ENCODE measurements around the gene LRRC27.
A peak's percentile ranks its signal among the peaks of the same experiment; 100 is the strongest.

The LRRC27 gene

DNA sequence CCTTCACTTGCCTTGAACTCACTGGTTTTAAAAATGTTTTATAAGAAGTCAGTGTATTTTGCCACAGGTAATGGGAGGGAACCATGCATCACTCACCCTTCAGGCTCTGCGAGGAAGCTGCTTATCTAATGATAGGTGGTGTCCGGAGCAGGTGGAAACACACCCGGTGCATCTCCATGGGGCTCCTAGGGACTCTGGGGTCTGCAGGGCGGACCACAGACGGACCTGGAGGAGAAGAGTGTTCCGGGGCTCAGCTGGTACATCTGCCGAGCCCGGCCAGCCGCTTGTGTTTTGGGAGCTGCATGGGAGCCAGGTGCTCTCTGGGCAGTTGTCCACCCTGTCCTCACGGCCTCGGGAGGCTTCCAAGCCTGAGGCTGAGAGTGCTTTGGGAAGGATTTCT is 7.3 kb downstream of the LRRC27 start:
- DNase-seq, result no peak

DNA sequence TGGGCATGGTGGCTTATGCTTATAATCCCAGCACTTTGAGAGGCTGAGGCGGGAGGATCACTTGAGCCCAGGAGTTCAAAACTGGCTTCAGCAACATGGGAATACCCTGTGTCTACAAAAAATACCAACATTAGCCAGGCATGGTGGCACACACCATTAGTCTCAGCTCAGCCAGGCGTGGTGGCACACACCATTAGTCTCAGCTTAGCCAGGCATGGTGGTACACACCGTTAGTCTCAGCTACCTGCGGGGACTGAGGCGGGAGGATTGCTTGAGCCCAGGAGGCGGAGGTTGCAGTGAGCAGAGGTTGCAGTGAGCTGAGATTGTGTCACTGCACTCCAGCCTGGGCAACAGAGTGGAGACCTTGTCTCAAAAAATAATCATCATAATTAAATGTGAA is 9.0 kb downstream of the LRRC27 start:
- no peak for DNase-seq

DNA sequence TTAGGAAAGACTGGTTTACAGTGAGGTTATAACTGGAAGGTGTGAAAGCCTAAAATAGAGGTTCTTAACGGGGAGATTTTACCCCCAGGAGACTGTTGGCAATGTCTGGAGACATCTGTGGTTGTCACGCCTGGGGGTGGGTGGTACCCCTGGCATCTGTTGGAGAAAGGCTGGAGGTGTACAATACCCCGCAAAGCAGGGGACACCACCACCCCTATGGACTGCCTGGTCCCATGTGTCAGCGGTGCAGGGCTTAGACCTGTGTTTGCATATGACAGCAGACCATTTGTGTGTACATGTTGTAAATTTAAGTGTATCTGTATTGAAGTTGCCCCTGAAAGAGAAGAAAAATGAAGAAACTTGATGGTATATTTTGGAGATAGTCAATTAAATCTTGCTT is 9.8 kb downstream of the LRRC27 start:
- DNase-seq, result no peak

DNA sequence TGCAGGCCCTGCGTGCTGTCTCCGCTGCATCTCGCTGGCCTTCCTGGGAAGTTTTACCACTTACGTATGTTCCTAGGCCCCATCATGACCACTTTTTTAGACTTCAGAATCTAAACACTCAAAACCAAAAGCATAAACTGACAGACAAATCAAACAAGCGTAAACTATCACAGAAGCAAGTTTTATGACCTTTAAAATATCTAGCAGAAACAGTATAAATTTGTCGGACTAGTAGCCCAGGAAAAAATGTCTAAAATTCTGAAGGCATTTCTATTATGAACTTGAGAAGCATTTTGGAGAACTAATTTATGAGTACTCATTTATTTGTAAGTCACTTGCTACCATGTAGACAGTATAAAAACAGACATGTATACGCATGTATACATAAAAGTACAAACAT is 10.6 kb downstream of the LRRC27 start:
- no peak for DNase-seq

DNA sequence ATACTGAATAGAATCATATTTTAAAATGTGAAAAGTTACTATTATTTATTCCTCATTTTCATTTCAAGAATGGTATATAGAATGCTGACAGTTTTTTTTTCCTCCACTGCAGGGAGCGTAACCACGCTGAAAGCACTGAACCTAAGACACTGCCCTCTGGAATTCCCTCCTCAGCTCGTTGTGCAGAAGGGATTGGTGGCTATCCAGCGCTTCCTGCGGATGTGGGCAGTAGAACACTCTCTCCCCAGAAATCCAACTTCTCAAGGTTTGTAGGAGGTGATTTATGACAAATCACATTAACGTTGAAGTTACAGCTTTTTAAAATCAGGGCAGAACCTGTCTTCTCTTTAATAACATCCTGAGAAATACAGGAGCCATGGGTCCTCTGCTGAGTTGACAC is 12.4 kb downstream of the LRRC27 start:
- no peak for DNase-seq

DNA sequence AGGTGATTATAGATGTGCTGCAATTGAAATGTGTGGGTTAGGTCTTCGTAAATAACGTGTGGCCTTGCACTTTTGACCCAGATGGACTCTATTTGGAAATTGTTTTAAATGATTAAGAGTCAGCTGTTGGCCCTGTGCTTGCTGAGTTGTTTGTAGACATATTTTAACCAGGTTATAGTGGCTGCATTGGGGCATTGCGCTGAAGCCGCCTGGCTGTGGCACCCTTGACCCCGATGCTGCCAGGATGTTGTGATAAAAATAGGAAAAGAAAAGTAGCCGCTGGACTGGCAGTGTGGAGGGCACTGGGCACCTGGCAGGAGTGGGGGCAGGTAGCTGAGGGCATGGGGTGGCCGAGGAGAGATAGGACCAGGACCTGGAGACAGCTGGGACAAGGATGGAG is 13.4 kb downstream of the LRRC27 start:
- DNase-seq, result no peak

DNA sequence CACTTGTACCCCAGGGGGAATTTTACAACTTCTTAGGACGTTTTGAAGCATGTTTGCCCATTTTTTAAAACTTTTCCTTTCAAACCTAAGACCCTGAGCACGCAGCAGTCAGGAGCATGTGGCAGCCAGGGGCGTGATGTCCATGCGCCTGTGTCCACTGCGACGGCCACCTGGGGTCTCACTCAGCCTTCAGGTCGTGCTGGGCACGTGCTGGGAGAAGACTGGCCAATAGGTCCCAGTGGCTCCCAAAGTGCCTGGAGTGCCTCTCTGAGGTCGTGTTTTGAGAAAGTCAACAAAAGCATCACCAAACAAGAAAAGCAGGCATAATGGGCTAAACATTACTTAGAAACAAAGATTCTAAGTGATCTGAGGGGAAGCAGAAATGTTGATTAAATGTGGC is 14.8 kb downstream of the LRRC27 start:
- DNase-seq, result no peak

DNA sequence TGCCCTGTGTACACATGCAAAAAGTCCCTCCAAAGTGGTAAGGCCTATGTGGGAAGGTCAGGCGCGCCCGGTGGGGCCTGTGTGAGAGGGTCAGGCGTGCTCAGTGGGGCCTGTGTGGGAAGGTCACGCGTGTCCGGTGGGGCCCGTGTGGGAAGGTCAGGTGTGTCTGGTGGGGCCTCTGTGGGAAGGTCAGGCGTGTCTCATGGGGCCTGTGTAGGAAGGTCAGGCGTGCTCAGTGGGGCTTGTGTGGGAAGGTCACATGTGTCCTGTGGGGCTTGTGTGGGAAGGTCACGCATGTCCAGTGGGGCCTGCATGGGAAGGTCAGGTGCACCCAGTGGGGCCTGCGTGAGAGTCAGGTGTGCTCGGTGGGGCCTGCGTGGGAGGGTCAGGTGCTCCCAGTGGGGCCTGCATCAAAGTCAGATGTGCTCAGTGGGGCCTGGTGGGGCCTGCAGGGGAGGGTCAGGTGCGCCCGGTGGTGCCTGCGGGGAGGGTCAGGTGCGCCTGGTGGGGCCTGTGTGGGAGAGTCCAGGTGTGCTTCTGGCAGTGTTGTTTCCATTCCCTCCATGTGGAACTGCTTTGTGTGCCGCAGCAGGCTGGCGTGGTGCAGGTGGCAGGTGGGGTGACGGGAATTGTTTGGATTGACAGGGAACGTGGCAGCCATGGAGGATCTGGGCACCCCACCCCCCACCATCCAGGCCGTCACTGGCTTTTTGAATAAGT is 15.4 kb downstream of the LRRC27 start:
- no peak for DNase-seq

DNA sequence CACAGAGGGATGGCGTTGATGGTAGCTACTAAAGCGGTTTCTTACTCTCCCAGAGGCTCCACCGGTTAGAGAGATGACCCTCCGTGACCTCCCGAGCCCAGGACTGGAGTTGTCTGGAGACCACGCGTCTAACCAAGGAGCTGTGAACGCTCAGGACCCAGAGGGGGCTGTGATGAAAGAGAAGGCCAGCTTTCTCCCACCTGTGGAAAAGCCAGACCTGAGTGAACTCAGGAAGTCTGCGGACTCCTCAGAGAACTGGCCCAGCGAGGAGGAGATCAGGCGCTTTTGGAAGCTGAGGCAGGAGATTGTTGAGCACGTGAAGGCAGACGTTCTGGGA is 15.9 kb downstream of the LRRC27 start:
- DNase-seq, result no peak

DNA sequence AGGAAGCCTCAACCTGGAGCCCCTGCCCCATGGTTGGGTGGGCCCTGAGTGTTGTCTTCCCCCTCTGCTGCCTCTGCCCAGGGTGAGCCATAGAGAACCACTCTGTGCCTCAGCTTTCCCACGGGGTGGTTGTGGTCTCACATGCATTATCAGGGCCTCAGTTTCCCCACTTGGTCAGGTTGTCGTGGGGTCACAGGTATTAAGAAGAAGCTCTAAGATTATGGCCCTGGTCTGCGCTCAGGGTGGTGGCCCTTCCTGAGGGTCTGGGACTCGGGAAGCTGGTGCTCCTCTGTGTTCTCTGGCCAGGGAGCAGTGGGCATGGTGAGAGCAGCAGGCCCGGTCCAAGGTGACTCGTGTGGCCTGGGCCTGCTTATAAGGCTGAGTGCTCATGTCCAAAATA is 17.8 kb downstream of the LRRC27 start:
- no peak for DNase-seq

DNA sequence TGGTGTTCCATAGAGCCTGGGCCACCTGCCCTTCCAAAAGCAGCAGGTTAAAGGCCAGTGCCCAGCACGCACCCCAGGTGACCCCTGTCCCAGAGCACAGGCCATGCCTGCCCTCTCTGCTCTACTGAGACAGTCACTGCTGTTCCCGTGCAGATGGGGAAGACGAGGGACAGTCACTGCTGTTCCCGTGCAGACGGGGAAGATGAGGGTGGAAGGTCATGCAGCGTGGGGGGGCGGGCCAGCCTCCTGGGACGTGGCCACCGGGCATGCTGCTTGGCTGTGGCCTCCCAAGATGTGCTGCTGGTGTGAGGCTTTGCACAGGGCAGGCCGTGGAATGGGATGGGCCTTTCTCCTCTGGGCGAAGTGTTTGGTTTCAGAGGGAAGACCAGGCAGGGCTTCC is 18.4 kb downstream of the LRRC27 start:
- no peak for DNase-seq

DNA sequence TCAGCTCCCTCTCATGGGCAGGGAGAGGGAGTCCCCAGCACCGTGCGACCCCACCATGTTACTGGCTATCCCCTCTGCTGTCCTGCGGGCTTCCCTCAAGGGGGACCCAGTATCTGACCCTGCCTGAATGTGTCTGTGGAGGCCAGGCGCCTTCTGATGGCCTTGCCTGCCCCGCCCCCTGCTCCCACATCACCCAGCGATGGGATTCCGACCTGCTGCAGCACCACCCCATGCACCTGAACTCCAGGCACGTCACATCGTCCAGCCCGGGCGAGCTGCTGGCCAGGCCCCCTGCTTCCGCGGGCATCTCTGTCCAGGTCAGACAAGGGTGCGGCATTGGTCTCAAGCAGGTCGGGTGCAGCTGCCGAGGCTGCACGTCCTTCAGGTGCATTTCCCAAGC is 19.0 kb downstream of the LRRC27 start:
- DNase-seq, result no peak

DNA sequence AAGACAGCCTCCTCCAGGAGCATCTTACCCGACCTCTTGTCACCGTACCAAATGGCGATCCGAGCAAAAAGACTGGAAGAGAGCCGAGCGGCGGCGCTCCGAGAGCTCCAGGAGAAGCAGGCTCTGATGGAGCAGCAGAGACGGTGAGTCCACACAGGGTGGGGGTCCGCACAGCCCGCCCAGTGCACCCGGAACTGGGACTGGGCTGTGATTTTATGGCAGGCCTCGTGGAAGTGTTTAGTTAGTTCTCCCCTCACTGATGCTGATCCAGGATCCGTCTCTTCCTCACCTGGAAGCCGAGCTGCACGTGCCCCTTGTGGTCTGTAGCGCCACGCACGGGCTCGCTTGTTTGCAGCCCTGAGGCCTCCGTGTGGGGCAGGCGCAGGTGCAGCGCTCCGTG is 19.6 kb downstream of the LRRC27 start:
- no peak for DNase-seq

DNA sequence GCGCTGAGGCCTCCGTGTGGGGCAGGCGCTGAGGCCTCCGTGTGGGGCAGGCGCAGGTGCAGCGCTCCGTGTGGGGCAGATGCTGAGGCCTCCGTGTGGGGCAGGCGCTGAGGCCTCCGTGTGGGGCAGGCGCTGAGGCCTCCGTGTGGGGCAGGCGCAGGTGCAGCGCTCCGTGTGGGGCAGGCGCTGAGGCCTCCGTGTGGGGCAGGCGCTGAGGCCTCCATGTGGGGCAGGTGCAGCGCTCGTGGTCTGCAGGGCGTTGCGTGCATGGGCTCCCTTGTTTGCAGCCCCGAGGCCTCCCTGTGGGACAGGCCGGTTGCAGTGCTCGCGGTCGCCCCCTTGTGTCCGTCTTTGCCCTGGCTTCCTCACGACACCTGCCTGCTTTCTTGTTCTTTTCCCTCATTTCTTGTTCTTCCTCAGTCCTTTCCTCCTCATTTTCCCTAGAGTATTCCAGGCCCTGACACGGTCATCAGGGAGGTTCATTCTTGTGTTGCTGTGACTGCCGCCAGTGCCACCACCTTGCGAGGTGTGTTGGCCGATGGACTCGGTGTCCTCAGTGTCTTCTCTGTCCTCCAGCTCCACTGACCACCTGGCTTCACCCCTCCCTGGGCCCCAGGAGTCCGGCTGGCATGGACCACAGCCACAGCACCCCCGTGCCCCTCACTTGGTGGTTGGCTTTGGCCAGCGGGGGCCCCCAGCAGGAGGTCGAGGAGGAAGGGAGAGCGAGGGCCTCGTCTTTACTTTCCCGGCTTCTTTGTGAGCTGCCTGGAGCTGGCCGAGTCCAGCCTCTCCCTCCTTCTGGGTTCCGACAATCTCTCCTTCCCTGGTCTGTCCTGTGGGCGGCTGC is 20.7 kb downstream of the LRRC27 start:
- DNase-seq, result peak; percentile 80

DNA sequence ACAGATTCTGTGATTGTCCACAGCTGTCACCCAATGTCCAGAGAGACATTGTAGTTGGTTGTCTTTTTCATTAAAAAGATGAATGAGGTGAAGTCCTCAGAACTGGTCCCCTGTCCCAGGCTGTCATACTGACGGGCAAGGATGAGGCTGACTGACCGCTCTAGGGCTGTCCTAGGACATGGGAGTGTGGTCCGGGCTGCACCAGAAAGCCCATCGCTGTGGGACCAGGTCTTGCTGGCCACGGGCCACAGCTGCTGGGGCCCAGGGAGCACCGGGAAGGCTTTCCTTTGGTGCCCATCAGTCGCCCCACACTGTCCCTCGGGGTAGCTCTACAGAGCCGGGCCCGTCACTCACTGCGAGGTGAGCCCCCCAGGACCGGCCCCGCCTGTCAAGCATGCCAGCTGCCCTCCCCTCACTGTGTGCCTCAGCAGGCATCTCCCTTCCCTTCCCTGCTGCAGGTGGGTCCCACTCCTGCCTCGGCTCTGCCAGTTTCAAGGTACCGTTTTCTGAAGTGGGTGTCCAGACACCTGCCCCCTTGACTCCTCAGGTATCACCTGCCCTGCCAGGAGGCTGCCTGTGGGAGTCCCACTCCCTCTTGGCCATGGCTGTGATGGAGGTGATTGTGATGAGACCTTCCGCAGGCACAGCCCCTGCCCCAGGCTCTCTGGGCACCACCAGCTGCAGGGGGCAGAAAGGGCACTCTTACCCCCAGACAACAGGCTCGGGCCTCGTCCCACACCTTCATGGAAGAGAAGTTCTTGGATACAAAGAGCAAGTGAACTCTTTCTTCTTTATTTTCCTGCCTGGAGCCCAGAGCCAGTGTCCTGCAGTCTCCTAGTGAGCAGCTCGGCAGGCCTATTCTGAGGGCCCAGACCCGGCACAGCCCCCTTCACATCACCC is 21.7 kb downstream of the LRRC27 start:
- no peak for DNase-seq

DNA sequence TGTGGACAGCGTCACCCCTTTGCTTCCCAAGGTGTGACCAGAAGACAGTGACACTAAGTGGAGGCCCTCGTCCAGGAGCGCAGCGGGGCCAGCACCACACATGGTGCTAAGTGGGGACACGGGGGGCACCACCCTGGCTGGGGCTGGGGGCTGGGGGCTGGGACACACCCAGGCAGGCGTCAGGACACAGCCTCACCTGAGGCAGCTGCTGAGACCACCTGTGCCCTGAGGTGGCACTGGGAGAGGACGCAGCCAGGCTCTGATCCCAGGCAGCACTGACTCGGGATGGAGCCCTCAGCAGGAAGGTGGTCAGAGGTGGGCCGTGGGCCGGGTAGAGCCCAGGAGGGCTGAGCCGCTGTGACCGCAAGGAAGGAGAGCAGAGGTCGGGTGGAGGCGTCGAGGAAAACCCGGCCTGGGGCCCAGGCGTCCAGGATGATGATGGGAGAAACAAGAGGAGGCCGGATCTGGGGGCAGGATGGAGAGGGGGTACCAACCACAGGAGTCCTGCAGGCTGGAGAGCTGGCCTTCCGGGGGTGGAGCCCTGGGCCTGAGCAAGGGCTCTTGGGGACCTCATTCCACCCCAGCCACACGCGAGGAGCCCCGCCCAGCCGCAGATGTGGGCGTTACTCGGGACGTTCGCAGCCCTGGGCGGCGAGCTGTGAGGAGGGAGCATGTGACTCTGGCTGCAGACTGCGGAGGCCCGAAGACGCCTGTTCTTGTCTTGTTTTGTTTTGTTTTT is 22.5 kb downstream of the LRRC27 start:
- no peak for DNase-seq

DNA sequence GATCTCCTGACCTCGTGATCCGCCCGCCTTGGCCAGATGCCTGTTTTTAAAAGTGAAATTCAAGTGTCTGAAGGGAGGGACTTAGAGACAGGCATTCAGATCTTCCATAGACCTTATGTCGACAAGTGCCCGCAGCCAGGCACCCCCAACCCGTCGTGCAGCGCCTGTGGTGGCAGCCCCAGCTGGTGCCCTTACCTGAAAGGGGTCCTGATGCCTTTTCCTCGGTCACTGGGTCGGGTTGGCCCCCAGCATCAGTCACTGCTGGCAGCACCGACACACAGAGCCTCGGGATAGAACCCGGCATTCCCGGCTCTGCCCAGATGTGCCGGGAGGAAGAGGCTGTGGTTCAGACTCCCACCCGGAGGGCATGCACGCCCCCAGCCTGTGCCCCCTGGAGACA is 23.3 kb downstream of the LRRC27 start:
- DNase-seq, result no peak

DNA sequence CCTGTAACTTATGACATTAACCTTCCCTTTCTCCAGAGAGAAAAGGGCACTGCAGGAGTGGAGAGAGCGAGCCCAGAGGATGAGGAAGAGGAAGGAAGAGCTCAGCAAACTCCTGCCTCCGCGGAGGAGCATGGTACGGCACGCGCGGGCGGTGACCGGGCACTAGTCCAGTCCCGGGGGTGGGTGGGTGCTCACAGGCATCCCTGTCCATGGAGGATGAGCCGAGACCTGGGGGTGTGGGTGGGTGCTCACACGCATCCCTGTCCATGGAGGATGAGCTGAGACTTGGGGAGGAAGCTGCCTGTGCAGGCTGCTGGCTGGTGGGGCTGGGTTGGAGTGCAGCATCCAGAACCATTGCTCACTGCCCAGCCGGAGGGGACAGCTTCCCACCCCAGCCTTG is 23.8 kb downstream of the LRRC27 start:
- DNase-seq, result no peak

DNA sequence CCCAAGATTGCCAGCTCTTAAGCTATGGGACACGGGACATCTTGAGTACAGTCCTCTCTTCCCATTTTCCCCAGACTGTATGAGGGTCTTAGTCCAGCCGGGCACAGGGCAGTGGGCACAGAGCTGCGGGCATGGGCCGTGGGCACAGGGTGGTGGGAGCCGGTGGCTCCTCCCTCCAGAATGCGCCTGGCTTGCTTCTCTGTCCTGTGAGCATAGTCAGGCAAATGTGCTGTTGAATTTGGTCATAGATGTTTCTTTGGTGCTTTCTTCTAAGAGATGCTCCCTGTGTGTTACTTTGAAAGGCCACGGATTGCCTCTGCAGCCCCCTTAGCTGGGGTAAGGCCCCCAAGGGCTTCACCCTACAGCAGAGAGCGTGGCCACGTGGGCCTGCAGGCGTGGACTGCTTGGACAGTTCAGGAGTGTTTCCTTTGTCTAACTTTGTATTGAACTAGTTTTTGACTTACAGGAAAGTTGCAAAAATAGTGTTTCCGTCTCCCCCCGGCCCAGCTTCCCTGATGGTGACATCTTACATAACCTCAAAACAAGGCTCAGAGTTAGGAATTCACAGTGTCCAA is 24.7 kb downstream of the LRRC27 start:
- no peak for DNase-seq

DNA sequence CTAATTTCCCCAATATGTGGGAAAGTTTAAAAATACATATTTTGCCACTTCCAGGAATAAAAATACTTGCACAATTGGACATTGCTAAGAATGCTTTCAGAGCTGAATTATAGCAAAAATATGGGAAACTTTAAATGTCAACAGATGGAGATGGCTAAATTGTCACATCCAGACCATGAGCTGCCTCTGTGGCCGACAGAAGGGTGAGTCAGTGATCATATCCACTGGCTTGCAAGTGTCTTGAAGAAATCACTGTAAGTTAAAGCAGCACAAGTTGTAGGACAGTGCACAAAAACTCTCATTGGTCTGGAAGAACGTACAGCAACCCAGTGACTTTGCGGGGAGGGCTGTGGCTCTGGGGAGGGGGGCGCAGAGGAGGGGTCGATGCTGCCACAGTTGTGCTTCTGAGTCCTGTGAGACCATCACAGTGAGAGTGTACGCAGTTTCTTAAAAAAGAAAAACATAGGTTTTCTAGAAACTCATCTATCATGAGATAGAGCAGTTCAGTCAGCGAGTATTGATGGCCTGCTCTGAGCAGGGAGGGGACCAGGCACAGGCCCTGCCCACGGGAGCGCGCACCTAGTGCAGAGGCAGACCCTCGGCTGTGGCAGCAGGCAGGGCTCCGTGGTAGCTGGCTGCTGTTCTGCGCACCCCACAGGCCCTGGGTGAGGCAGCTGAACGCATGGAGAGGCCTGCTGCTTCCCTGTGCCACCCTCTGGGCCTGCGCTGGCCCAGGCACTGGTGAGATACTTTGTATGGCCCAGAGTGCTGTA is 25.5 kb downstream of the LRRC27 start:
- no peak for DNase-seq

DNA sequence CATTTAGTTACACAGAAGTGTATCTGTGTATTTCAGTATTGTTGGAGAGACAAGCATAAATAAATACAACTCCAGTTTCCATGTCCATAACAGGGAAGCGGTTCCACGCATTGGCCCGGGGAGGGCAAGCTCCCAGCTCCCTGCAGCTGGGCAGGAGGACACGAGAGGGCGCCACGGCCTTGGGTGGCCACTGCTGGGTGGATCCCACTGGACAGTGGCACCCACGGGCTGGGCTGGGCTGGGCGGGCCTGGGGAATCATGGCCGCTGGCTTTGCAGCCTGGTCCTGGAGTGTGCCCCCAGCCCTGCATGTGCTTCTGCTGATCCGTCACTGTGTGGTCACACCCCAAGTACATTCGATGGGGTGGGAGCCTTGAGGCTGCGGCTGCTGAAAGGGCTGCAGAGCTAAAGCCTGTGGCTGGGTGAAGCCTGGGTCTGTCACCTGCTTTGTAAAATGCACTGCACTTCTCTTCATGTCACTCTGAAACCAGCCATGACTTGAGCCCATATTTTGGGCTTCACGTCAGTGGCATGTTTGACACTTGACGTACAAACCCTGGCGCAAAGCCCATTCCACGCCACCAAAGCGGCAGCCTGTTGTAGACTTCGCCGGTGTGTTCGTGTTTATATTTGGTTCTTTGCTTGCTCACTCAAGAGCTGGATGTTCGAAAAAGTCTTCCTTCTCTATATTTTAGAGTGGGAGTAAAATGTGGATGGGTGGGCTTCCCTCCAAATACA is 27.5 kb downstream of the LRRC27 start:
- peak; percentile 51 for DNase-seq

Measured in islet precursor cell (in vitro differentiated cells).